HCT116 (cell line): ENCODE measurements around the gene CHCHD5. TPM values are rescaled to one million over a fixed set of nuclear protein-coding genes. Genes with fewer than 3 reads are reported as not detected.
A peak's percentile ranks its signal among the peaks of the same experiment; 100 is the strongest.

ENCODE experiments used
- ATAC-seq: fragments of 200-7000 bp; cut with Tn5 transposase; 2 replicates; pipeline ENCODE4 v1.9.1; 2020; ENCODE audit warnings: mild to moderate bottlenecking, moderate library complexity
- BruUV-seq: library from RNA; stranded (reverse); fragments of 400-500 nt; replicated peaks from 2 replicates; lab custom pipeline; 2021; lab: Mats Ljungman, UMichigan
- CTCF ChIA-PET: fragments of 300-600 bp; sonication (Branson Sonifier 250); formaldehyde crosslinking; loops from one replicate; lab custom pipeline; 2021; ENCODE audit warnings: antibody characterized with exemption; lab: Charles Lee
- POLR2A ChIA-PET: fragments of 300-600, 350-600 bp; sonication (Branson Sonifier 250); formaldehyde crosslinking; loops from one replicate; lab custom pipeline; 2021; ENCODE audit warnings: antibody characterized with exemption; lab: Charles Lee
- RAD21 ChIA-PET, 2 experiments: fragments of 300-600 bp; sonication (Branson Sonifier 250); formaldehyde crosslinking; loops; one replicate each; lab custom pipeline; 2023; ENCODE audit warnings: low total read pairs in 2 of 2; ENCODE audit not compliant: uncharacterized antibody in 2 of 2, unreplicated experiment in 2 of 2, low non-redundant PET in 1 of 2; lab: Charles Lee
- DNase-seq: peaks from one replicate; pipeline ENCODE4 v3.0.0-alpha.2; 2010; ENCODE audit warnings: low read depth, low spot score
- H2AFZ ChIP-seq: fragments of 200-600 bp; shearing (Covaris generic), sonication (generic); 2 replicates; pipeline ENCODE4 v1.6.1; 2017; ENCODE audit warnings: low read depth, mixed run types, mixed read lengths, antibody characterized with exemption, low read length; ENCODE audit not compliant: poor library complexity, severe bottlenecking
- H3K27ac ChIP-seq: 2 replicates; pipeline ENCODE4 v1.5.1; 2012; ENCODE audit warnings: low read depth, low read length
- H3K27me3 ChIP-seq: fragments of 200-600 bp; sonication (generic); 2 replicates; pipeline ENCODE4 v1.6.1; 2016; ENCODE audit warnings: mixed run types, low read length, mixed read lengths; ENCODE audit not compliant: insufficient read depth
- H3K36me3 ChIP-seq, 2 experiments: fragments of 200-500 bp in 1 of 2; fragments of 200-600 bp in 1 of 2; sonication (Bioruptor generic) in 1 of 2; sonication (generic) in 1 of 2; 2 replicates each; pipeline versions ENCODE4 v1.5.1 to v1.6.1; 2014 to 2016; ENCODE audit warnings: low read length in 2 of 2, inconsistent platforms in 1 of 2, mixed read lengths in 1 of 2, mixed run types in 1 of 2; ENCODE audit not compliant: insufficient read depth in 2 of 2, control insufficient read depth in 1 of 2
- H3K4me1 ChIP-seq, 2 experiments: fragments of 200-600 bp in 1 of 2; sonication (generic) in 1 of 2; 2 replicates each; pipeline versions ENCODE4 v1.5.1 to v1.6.1; 2012 to 2017; ENCODE audit warnings: low read length in 2 of 2, inconsistent platforms in 1 of 2, mild to moderate bottlenecking in 1 of 2, mixed read lengths in 1 of 2, mixed run types in 1 of 2, moderate library complexity in 1 of 2; ENCODE audit not compliant: insufficient read depth in 2 of 2, control insufficient read depth in 1 of 2
- H3K4me2 ChIP-seq: fragments of 200-600 bp; sonication (generic); 2 replicates; pipeline ENCODE4 v1.6.1; 2017; ENCODE audit warnings: mixed run types, low read length, mixed read lengths
- H3K4me3 ChIP-seq, 2 experiments: fragments of 200-600 bp in 1 of 2; sonication (generic) in 1 of 2; replicated peaks in 1 of 2; 2 replicates each; pipeline ENCODE4 v1.5.1; 2011 to 2016; ENCODE audit warnings: low read length in 2 of 2, control low read depth in 1 of 2, low read depth in 1 of 2, mild to moderate bottlenecking in 1 of 2, mixed read lengths in 1 of 2, mixed run types in 1 of 2
- H3K79me2 ChIP-seq: fragments of 200-600 bp; sonication (generic); 2 replicates; pipeline ENCODE4 v1.6.1; 2017; ENCODE audit warnings: mild to moderate bottlenecking, mixed run types, low read length, moderate library complexity, mixed read lengths; ENCODE audit not compliant: insufficient read depth
- H3K9ac ChIP-seq: fragments of 200-600 bp; sonication (generic); 2 replicates; pipeline ENCODE4 v1.6.1; 2016; ENCODE audit warnings: low read length, mixed read lengths
- H3K9me2 ChIP-seq: fragments of 200-600 bp; sonication (generic), shearing (Covaris generic); 2 replicates; pipeline ENCODE4 v1.6.1; 2017; ENCODE audit warnings: mixed run types, mild to moderate bottlenecking, moderate library complexity; ENCODE audit not compliant: insufficient read depth
- H3K9me3 ChIP-seq, 2 experiments: fragments of 200-500 bp in 1 of 2; fragments of 200-600 bp in 1 of 2; sonication (Bioruptor generic) in 1 of 2; sonication (generic) in 1 of 2; 2 replicates each; pipeline ENCODE4 v1.6.1; 2014 to 2017; ENCODE audit warnings: low read length in 2 of 2, mixed read lengths in 2 of 2, inconsistent platforms in 1 of 2, low read depth in 1 of 2, mild to moderate bottlenecking in 1 of 2, mixed run types in 1 of 2, moderate library complexity in 1 of 2; ENCODE audit not compliant: control insufficient read depth in 1 of 2, insufficient read depth in 1 of 2
- H4K20me1 ChIP-seq: fragments of 200-600 bp; sonication (generic), shearing (Covaris generic); 2 replicates; pipeline ENCODE4 v1.6.1; 2017; ENCODE audit warnings: mixed run types, mild to moderate bottlenecking, moderate library complexity; ENCODE audit not compliant: insufficient read depth
- ATF3 ChIP-seq: IDR thresholded peaks from 2 replicates; pipeline ENCODE4 v1.6.1; 2012
- CBX3 ChIP-seq: IDR thresholded peaks from 2 replicates; pipeline ENCODE4 v1.6.1; 2012; ENCODE audit warnings: low read depth
- CEBPB ChIP-seq: IDR thresholded peaks from 2 replicates; pipeline ENCODE4 v1.6.1; 2012; ENCODE audit warnings: low read depth
- EZH2 ChIP-seq: fragments of 200-600 bp; sonication (generic); IDR thresholded peaks from 2 replicates; pipeline ENCODE4 v1.6.1; 2017; ENCODE audit warnings: antibody characterized with exemption, mixed run types
- EZH2phosphoT487 ChIP-seq: fragments of 200-600 bp; IDR thresholded peaks from 2 replicates; pipeline ENCODE4 v1.6.1; 2018; ENCODE audit warnings: antibody characterized with exemption, borderline replicate concordance
- FOSL1 ChIP-seq: IDR thresholded peaks from 2 replicates; pipeline ENCODE4 v1.6.1; 2012; ENCODE audit warnings: low read depth
- JUND ChIP-seq: IDR thresholded peaks from 2 replicates; pipeline ENCODE4 v1.6.1; 2012
- POLR2A ChIP-seq: IDR thresholded peaks from 2 replicates; pipeline ENCODE4 v1.7.0; 2011; ENCODE audit warnings: borderline replicate concordance; ENCODE audit not compliant: insufficient read depth, insufficient read length; ENCODE audit errors: extremely low read depth
- POLR2AphosphoS5 ChIP-seq: IDR thresholded peaks from 2 replicates; pipeline ENCODE4 v1.6.1; 2011; ENCODE audit warnings: mild to moderate bottlenecking, low read depth, low read length, moderate library complexity
- RAD21 ChIP-seq: IDR thresholded peaks from 2 replicates; pipeline ENCODE4 v1.6.1; 2012; ENCODE audit warnings: low read depth, mild to moderate bottlenecking
- SP1 ChIP-seq: IDR thresholded peaks from 2 replicates; pipeline ENCODE4 v1.6.1; 2012; ENCODE audit warnings: low read depth
- SRF ChIP-seq: IDR thresholded peaks from 2 replicates; pipeline ENCODE4 v1.6.1; 2012; ENCODE audit warnings: low read depth
- TCF7L2 ChIP-seq: IDR thresholded peaks from 2 replicates; pipeline ENCODE4 v1.7.0; 2011; ENCODE audit warnings: borderline replicate concordance, inconsistent platforms; ENCODE audit not compliant: insufficient read depth, insufficient read length; ENCODE audit errors: extremely low read depth
- YY1 ChIP-seq: IDR thresholded peaks from 2 replicates; pipeline ENCODE4 v1.6.1; 2011; ENCODE audit warnings: low read length, low read depth, moderate library complexity, mild to moderate bottlenecking; ENCODE audit not compliant: insufficient replicate concordance; ENCODE audit errors: extremely low read depth
- ZBTB33 ChIP-seq: IDR thresholded peaks from 2 replicates; pipeline ENCODE4 v1.6.1; 2011; ENCODE audit warnings: mild to moderate bottlenecking, low read length, moderate library complexity; ENCODE audit not compliant: insufficient replicate concordance; ENCODE audit errors: extremely low read depth
- ZFX ChIP-seq: fragments of 450-650 bp; IDR thresholded peaks from 2 replicates; pipeline ENCODE4 v1.6.1; 2017
- ZNF274 ChIP-seq: fragments of 200-500 bp; sonication (Bioruptor generic); IDR thresholded peaks from 2 replicates; pipeline ENCODE4 v1.6.1; 2014; ENCODE audit warnings: mild to moderate bottlenecking, low read depth, low read length, inconsistent platforms
- intact Hi-C: fragments of 100-400 bp; cut with micrococcal nuclease; formaldehyde crosslinking; loops from 2 replicates; pipeline ENCODE4 v1.10.0; 2022
- total RNA-seq: library from RNA; stranded (reverse); gene quantifications from one replicate; pipeline ENCODE4 v1.2.1, GENCODE V29; 2021; ENCODE audit not compliant: unreplicated experiment
- TF ChIP-seq, protein P1 (sequence below): IDR thresholded peaks from 2 replicates; pipeline ENCODE4 v1.6.1; 2012
- TF ChIP-seq, protein P2 (sequence below), 3 experiments: fragments of 200-600 bp in 1 of 3; sonication (generic) in 1 of 3; IDR thresholded peaks in 2 of 3; conservative IDR thresholded peaks in 1 of 3; 2 replicates each; pipeline ENCODE4 v1.5.1; 2012 to 2017; ENCODE audit warnings: low read depth in 2 of 3, low read length in 2 of 3, antibody characterized with exemption in 1 of 3, borderline replicate concordance in 1 of 3, control low read depth in 1 of 3, mild to moderate bottlenecking in 1 of 3, mixed read lengths in 1 of 3, mixed run types in 1 of 3, moderate library complexity in 1 of 3; ENCODE audit not compliant: insufficient read depth in 1 of 3

The CHCHD5 gene
- total RNA-seq, 1 experiment from 2014 or later: 49.8 TPM

GRCh38 chr2:112623913-112624777, 39.7 kb downstream of the CHCHD5 start:
- DNase-seq: peak; percentile 56
- H3K9me2 ChIP-seq: no peaks in the 10 kb centered on the region
- intact Hi-C loops: no loop called here
- peak overlapping the region; percentile 11; the same call in 1 of the 2 replicates for H3K27ac ChIP-seq
- CTCF ChIA-PET: interaction anchor here (0.7 to 6.8 kb wide), 6 partner anchors 18 to 318 kb away, joined by 3 to 100 read pairs (median 11); partner anchors contain the start of gene SLC20A1
- RAD21 ChIA-PET: interaction anchor here in 1 of 2 experiments (1.0 to 4.8 kb wide), 2 partner anchors 24 to 102 kb away, joined by 3 to 35 read pairs; no protein-coding TSS in a partner anchor
- peaks cover 40 to 78% of the 10 kb centered on the region in 2 experiments for H3K4me1 ChIP-seq
- peak; percentile 60 for ATAC-seq
- H3K79me2 ChIP-seq: no peaks in the 10 kb centered on the region
- peak overlapping the region; percentile 8 to 9; a peak in 2 of 4 replicates for H3K4me3 ChIP-seq
- H3K27me3 ChIP-seq: no peaks in the 10 kb centered on the region
- H3K36me3 ChIP-seq: no peaks in the 10 kb centered on the region
- peak overlapping the region; percentile 73 for H2AFZ ChIP-seq
- no TSS peak for BruUV-seq
- peak overlapping the region; percentile 11 for H3K9ac ChIP-seq
- POLR2A ChIA-PET: interaction anchor here (0.8 to 11.6 kb wide), 4 partner anchors 10 to 113 kb away, joined by 3 to 86 read pairs (median 12); partner anchors contain the start of gene SLC20A1
- peak overlapping the region; percentile 72 for H3K4me2 ChIP-seq
- no peaks in the 10 kb centered on the region for H4K20me1 ChIP-seq
- H3K9me3 ChIP-seq: no peaks in the 10 kb centered on the region
- TF ChIP-seq POLR2A (no peak), RAD21 (no peak), JUND (peak; percentile 85), EZH2 (no peak), EZH2phosphoT487 (no peak), ATF3 (no peak), SRF (no peak), ZNF274 (no peak), TCF7L2 (no peak), CBX3 (peak; percentile 92), ZBTB33 (no peak), POLR2AphosphoS5 (peak; percentile 50), YY1 (no peak), CEBPB (no peak), SP1 (peak; percentile 77), ZFX (no peak), FOSL1 (peak; percentile 79)
- TF ChIP-seq, protein P1, sequence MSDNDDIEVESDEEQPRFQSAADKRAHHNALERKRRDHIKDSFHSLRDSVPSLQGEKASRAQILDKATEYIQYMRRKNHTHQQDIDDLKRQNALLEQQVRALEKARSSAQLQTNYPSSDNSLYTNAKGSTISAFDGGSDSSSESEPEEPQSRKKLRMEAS: peak; percentile 34; the same call in 1 of the 2 replicates
- TF ChIP-seq, protein P2, sequence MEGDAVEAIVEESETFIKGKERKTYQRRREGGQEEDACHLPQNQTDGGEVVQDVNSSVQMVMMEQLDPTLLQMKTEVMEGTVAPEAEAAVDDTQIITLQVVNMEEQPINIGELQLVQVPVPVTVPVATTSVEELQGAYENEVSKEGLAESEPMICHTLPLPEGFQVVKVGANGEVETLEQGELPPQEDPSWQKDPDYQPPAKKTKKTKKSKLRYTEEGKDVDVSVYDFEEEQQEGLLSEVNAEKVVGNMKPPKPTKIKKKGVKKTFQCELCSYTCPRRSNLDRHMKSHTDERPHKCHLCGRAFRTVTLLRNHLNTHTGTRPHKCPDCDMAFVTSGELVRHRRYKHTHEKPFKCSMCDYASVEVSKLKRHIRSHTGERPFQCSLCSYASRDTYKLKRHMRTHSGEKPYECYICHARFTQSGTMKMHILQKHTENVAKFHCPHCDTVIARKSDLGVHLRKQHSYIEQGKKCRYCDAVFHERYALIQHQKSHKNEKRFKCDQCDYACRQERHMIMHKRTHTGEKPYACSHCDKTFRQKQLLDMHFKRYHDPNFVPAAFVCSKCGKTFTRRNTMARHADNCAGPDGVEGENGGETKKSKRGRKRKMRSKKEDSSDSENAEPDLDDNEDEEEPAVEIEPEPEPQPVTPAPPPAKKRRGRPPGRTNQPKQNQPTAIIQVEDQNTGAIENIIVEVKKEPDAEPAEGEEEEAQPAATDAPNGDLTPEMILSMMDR (IDR thresholded peaks at IDR 0.05 in 2 of 3, conservative IDR thresholded peaks at IDR 0.05 in 1 of 3; ENCODE audit: borderline replicate concordance in 1 of 3, insufficient read depth in 1 of 3, low read depth in 2 of 3, low read length in 2 of 3): no peak
